Glomerular visceral epithelial cell (primary cell): Measurements from ENCODE around the gene WWOX.

ENCODE experiments used
- DNase-seq: peaks from one replicate; pipeline ENCODE4 v3.0.0-alpha.2; 2016; ENCODE audit errors: extremely low spot score

Gene WWOX

DNA sequence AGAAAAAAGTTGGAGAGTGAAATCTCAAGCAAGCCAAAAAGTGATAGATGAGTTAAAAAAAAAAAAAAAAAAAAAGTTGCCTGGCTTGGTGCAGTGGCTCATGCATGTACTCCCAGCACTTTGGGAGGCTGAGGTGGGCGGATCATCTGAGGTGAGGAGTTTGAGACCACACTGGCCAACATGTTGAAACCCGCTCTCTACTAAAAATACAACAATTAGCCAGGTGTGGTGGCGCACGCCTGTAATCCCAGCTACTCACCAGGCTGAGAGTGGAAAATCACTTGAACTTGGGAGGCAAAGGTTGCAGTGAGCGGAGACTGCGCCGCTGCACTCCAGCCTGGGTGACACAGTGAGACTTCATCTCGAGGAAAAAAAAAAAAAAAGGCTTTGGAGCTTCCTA lies 668.8 kb downstream of the WWOX start:
- no peak for DNase-seq

DNA sequence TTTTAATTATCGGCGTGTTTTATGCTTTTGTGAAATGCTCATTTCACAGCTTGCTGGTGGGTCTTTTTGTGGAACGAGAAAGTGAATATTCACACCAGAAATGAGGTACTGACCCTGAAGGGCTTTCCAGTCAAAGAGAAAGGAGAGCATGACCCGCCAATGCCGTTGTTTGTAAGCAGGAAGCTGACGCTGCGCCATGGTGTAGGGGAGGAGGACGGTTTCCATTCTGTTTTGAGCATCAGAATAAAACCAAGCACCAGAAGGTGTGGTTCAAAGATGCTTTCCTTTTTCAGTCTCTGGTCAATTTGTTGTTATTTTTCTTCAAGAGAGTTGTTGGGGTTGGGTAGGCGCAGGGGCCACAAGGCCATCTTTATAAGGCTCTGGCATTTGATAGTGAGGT lies 669.3 kb downstream of the WWOX start:
- DNase-seq, result no peak

DNA sequence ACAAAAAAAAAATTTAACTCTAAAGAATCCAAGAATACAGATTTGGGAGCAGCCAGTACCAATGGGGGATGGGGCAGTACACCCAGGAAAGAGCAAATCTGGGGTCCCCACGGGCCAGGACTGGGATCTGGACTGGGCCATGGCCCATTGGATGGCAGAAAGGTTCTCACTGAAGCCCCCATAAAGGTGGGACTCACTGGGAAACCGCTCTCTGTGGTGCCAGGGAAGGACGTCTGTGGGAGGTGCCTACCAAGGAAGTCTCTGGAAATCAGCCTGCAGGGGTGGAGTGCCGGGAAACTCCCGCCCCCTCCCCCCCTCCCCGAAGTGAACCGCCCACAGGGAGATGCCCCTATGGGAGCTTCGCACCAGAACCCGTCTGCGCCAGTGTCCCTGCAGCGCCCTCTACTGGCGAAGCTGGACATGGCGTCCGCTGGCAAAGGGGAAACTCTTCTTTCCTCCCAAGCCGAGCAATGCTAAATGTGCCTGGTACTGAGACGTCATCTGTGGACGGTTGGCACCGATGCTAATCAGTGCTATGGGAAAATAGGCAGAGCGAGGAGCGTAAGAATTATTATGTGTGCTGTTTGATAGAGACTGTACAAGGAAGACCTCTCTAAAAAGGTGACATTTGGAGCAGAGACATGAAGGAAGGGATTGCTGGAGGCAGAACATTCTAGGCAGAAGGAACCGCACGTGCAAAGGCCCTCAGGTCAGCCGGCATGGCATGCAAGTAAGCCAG lies 671.1 kb downstream of the WWOX start:
- no peak for DNase-seq

DNA sequence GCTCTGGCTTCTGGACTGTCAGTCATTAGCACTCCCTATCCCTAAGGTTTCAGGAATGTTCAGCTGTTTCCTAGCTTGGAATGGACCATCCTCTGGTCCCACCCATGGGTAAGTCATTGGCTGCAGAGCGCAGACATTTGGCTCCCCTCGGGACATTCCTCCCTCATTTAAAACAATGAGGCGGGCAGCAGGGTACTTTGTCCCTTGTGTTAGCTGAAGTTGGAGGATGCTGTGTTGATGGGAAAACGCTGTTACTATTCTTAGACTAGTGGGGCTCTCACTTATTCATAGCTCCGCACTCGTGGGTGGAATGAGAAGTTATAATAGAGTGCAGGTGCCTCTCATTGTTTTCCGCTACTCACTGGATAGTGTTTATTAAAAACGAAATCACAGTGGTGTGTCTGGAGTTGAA lies 673.8 kb downstream of the WWOX start:
- DNase-seq, result no peak

DNA sequence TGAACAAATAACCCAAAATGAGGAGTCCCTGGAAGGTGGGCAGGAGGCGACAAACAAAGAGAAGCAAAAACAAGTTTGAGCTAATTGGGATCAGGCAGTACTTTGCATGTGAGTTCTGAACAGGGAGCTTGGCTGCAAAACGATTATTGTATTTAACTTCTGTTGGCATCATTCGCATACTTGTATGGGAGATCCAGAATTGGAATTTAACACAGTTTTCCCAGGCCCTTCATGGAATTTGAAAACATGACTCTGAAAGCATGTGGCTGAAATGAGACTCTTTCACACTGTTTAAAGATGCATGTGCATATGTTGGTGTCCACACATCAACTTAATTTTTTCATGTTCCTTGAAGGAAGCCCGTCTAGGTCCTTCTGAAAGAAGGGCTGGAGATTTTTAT lies 674.3 kb downstream of the WWOX start:
- no peak for DNase-seq

DNA sequence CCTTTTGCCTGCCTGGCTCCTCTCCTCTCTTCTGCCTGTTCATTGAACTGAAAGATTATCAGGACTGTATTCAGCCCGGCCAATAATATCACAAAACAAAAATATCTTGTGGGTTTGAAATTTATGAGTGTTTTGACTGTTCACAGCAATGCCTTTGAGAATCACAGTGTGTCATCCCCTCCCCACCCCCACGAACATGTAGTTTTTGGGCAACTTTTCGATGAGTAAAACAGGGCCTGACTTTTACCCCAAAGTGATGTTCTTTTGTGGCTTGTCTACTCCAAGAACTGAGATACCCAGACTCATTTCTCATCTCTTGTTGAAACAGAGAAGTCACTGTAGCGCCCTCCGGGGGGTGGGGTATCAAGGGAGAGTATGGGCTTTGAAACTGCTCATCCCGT lies 675.7 kb downstream of the WWOX start:
- DNase-seq, result no peak

DNA sequence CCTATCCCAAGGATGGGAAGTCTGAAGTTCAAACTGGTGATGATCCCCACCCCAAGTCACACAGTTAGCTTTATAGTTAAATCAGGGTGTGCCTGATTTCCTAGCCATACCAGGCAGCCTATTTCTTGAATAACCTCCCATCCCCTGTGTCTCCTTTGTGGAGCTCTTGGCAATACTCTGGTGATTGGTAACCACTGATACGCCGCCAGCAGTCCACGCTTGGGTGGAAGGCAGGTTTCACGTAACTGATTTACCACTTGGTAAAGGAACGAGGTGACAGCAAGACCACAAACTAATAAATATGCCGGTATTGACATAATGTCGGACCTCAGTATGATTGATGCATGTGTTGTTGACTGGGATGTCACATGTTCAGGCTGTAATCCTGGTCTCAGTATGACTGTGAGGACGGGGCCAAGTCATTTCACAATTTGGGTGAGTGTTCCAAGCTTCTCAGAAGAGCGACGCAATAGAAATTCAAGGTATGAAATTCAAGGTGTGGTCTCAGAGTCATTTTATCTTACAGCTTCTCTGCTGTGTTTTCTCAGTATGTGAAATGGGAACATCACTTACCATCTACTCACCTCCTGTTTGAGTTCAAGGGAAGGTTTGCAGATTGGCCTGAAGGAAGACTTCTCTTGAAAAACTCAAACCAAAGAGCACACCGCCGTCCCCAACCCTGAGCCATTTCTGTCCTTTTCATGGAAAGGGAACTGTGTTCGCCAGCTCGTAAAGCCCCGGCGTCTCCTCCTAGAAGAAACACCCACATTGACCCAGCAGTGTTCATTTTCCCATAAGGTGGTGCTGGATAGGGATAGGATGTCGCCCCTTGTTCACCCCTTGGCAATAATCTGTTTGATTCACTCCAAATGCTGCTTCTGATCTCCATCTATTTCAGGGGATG lies 678.9 kb downstream of the WWOX start:
- DNase-seq, result no peak

DNA sequence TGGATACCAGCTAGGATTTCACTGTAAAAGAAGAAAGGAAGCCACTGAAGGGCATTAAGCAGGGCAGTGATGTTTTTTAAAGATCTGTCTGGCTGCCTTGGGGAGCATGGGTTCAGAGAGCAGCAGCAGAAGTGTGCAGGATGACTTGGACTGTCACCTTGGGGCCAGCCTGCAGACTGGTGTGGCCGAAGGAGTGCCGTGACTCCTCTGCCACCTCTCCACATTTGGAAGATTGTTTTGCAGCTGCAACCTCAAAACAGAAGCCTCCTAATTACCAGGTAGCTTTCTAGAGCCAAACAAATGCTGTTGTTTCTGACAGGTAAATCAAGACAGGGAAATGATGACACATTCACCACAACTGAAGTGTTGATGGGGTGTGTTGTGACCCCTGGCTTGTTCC lies 681.4 kb downstream of the WWOX start:
- DNase-seq, result no peak

DNA sequence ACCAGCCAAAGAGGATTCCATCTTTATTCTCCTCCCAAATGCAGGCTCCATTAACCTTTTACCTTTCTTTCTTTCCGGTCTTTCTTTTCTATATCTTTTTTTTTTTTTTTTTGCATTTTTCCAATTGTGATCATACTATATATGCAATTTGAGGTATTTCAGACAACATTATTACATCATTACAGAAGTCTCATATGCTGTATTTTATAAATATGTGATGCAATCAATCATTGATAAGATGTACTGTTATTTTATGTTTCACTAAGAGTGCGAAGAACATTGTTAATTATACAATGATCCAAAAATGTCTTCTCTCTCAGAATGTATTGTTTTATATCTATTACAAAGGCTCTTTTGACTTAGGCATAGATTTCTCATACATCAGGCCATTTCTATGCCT lies 683.1 kb downstream of the WWOX start:
- DNase-seq, result no peak

DNA sequence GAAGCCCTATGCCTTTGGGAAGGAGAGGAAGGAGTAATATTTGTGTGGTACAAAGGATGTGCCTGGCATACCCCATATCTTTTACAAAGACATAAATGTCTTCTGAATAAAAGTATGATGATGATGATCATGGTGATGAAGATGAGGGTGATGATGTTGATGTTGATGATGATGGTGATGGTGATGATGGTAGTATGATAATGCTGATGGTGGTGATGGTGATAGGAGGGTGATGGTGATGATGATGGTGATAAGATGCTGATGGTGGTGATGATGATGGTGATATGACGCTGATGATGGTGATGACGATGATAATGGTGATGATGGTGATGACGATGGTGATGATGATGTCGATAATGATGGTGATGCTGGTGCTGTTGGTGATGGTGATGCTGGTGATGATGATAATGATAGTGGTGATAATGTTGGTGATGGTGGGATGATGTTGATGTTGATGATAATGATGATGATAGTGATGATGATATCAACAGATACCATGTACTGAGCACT lies 684.2 kb downstream of the WWOX start:
- no peak for DNase-seq

DNA sequence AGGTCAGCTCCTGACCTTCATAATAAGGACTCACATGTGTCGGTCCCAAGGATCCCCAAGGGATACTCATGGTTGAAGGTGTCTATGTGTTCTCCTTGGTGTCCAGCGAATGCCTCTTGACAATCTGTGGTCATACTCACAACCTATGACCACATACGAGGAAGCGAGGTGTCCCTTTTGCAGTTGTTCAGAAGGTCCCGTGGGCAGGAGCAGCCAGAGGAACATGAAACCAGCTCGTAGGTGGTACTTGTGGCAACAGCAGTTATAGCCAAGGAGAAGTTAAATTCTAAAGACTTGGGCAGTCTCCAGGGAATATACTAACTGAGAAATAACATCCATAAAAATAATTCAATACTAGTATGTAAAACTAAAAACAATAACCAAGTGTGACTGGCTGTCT lies 685.3 kb downstream of the WWOX start:
- DNase-seq, result no peak

DNA sequence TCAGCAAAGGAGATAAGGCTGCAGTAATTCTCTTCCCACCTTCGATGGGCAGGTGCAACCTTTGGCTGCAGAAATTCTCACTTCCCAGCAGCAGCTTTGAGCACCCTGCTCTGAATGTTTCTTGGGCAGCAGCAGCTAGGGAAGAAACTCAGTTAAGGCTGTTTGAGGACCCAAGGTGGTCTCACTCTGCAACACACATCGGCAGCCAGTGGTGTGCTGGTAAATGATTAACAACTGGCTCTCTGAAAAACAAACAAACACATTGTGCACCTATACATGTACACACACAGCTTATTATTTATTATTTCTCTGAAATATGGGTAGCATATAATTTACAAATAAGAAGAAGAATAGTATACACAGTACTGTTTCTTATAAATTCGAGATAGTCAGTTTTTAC lies 685.8 kb downstream of the WWOX start:
- DNase-seq, result no peak

DNA sequence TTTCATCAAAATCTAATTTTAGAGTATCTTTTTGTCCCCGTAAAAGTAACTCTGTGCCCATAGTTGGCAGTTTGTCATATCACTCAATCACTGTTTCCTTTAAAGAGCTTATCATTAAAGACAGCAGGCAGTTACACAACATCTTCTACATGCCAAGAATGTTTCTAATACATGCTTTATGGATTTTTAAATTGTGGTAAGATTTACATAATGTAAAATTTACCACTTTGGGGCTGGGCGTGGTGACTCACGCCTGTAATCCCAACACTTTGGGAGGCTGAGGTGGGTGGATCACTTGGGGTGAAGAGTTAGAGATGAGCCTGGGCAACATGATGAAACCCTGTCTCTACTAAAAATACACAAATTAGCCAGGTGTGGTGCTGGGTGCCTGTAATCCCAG lies 687.2 kb downstream of the WWOX start:
- no peak for DNase-seq

DNA sequence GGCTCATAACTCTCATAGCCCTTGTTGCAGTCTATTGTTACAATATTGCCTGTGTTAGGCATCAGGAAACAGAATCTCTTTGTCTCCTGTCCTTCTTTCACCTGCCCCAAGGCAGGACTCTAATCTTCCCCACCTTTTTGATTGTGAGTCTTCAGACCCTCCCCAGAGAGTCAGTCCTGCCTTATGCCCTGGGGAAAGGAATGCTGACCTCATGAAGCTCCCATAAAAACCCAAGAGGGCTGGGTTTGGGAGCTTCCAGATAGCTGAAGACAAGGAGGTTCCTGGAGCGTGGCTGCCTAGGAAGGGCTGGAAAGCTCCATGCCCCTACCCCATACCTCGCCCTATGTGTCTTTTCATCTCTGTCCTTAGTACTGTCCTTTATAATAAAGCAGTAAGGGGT lies 688.8 kb downstream of the WWOX start:
- DNase-seq, result no peak

DNA sequence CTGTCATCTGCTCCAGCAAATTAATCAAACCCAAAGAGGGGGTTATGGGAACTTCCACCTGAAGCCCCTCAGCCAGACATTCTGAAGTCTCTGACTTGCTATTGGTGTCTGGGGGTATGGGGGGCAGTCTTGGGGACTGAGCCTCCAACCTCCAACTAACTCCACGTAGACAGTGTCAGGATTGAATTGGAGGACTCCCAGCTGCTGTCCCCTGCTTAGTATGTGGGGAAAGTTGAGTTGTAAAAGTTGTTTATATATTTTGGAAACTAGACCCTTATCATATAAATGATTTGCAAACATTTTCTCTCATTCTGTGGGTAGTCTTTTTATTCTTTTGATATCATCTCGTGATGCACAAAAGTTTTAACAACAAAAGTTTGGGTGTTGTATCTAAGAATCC lies 689.2 kb downstream of the WWOX start:
- no peak for DNase-seq

DNA sequence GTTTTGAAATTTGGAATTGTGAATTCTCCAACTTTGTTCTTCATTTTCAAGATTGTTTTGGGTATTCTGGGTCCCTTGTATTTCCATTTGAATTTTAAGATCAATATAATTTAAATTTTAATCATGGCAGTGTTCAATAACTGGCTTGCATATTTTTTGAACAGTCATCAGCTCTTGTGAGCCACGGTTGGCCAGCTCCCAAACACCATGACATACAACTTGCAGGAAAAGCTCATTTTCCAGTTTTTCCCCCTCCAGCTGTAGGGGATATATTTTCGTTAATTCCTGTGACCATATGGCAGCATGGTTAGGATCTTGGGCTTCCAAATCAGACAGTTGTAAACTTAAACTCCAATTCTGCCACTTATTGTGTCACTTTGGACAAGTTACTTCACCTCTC lies 690.1 kb downstream of the WWOX start:
- no peak for DNase-seq

DNA sequence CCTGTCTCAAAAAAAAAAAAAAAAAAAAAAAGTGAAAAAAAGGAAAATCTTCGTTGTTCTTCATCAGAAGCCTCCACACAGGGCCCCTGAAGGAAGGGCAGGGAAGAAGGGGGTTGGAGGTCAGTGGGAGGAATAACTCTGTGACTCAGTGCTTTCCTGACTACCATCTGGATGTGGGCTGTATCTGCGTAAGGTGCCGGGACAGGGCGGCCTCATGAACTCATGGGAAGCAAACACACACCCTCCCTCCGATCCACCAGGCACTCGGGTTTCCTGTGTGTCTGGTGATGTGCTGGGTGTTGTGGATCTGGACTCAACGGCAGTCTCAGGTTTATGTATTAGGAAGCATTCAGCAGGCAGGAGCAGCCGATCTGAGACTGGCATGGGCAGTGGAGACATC lies 691.6 kb downstream of the WWOX start:
- no peak for DNase-seq

DNA sequence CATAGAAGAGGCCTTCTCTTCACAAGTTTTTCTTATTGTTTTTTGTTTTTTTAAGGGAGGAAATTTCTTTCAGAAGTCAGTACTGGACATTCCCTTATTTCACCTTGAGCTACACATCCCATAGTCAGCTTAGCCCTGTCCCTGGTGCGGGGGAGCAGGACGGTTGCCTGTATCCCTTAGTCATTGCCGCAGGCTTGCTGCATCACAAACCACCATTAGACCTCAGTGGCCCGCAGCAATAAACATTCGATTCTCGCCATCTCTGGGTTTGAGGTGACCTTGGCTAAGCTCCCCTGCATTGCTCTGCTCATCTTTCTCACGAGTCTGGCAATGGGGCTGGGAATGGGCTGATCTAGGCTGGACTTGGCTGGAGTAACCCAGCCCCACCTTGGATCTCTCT lies 692.5 kb downstream of the WWOX start:
- DNase-seq, result no peak

DNA sequence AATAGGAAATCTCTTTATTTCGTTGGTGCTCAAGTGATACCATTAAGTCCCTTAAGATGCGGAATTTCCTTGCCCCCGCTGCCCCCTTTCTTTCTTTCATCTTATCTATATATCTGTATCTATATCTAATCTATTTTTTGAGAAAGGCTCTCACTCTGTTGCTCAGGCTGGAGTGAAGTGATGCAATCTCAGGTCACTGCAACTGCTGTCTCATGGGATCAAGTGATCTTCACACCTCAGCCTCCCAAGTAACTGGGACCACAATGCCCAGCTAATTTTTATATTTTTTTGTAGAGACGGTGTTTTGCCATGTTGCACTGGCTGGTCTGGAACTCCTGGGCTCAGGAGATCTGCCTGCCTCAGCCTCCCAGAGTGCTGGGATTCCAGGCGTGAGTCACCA lies 693.5 kb downstream of the WWOX start:
- no peak for DNase-seq

DNA sequence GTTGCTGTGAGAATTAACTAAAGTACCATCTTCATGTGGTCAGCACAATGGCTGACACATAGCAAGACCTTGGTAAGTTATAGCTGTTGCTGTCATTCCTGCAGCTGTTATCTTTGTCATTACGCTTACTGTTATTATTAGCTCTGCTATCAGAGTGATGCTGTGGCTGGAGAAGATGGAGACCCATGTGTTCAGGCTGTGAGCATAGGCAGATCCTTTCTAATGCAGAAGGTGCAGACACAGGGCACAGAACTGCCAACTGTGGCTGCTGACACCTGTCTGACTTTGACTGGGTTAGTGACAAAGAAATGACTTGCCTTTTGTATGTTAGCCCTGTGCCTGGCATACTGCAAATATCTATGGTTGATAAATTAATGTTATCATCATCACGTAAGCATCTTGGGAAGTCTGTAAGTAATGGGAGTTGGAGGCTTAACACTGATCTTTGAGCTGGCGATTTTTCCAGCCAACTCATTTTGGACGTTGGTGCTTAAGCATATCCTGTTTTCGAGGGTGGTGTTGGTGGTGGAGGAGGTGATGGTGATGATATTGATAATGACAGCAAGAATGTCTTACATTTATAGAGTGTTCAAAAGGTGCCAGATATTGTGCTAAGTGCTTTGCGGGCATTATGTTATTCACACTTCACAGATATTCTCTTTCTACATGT lies 695.3 kb downstream of the WWOX start:
- no peak for DNase-seq

DNA sequence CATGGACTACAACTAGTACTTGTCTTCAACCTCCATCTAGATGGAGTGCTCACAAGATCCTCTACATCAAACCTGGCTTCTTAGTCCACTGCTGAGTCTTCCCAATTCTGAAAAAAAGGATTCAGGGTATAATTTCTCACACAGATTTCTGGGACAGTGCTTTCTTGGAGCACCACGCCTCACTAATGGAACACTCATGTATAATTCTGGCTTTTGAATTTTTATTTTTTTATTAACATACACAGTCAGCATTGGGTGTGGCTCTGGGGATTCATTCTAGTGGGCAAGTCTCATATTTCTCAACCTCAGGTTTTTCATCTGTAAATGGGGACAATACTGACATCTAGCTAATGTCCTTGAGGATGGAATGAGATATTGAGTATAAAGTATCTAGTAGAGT lies 696.0 kb downstream of the WWOX start:
- no peak for DNase-seq

DNA sequence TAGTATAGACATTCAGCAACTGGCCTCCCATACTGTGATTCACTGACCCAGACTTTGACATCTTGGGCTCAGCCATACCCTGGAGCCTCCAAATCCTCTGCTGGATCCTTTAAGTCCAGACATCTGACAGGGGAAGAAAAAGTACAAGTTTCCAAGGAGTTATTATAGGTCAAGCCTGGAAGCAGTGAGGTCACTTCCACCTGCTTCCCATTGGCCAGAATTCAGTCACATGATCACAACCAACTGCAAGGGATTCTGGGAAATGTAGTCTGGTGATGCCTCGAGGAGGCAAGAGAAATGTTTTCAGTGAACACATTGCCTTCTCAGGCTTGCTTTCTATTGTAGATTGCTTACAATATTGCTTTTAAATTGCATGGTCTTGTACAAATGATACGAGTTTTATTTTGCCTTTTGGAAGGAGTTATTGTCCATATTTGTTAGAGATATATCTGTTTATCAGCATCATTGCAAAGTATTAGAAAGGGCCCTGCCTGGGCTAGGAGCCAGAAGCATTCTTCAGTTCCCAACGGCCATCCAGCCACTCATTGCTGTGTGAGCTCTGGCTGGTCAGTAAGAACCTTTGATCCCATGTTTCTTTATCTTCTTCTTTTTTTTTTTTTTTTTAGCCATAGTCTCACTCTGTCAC lies 696.9 kb downstream of the WWOX start:
- DNase-seq, result no peak
